IgD-negative memory B cell (primary cell): ENCODE measurements around the gene RPN1. TPM values are rescaled to one million over a fixed set of nuclear protein-coding genes. Genes with fewer than 3 reads are reported as not detected.
"Not testable (repeated sequence)": the region's sequence is repeated elsewhere in the genome, so short reads cannot be mapped to it uniquely, and the experiment has no call there.

ENCODE experiments used
- H3K27ac Mint-ChIP-seq, 3 donors: one replicate each; pipeline ENCODE4 v1.8.0; 2020 to 2022; ENCODE audit warnings: mild to moderate bottlenecking in 3 of 3, mixed read lengths in 3 of 3, moderate library complexity in 1 of 3
- H3K27me3 Mint-ChIP-seq: one replicate; pipeline ENCODE4 v1.8.0; 2021; ENCODE audit warnings: mixed read lengths
- H3K36me3 Mint-ChIP-seq: one replicate; pipeline ENCODE4 v1.8.0; 2020; ENCODE audit warnings: mild to moderate bottlenecking, mixed read lengths
- H3K4me1 Mint-ChIP-seq, 3 donors: one replicate each; pipeline ENCODE4 v1.8.0; 2020 to 2022; ENCODE audit warnings: mixed read lengths in 3 of 3, mild to moderate bottlenecking in 1 of 3
- H3K4me3 Mint-ChIP-seq, 4 donors: one replicate each; pipeline ENCODE4 v1.8.0; 2020 to 2022; ENCODE audit warnings: mild to moderate bottlenecking in 4 of 4, mixed read lengths in 4 of 4, moderate library complexity in 3 of 4
- H3K9me3 Mint-ChIP-seq, 3 donors: one replicate each; pipeline ENCODE4 v1.8.0; 2020 to 2021; ENCODE audit warnings: mixed read lengths in 3 of 3, mild to moderate bottlenecking in 1 of 3
- polyA plus RNA-seq: library from polyadenylated mRNA; unstranded; fragments of 300-500 nt; fragmentation: Illumina TruSeq; gene quantifications from one replicate; pipeline ENCODE4 v1.2.3, GENCODE V29; 2021

The RPN1 gene
- polyA plus RNA-seq, 1 donor from 2014 or later = 172 TPM

DNA sequence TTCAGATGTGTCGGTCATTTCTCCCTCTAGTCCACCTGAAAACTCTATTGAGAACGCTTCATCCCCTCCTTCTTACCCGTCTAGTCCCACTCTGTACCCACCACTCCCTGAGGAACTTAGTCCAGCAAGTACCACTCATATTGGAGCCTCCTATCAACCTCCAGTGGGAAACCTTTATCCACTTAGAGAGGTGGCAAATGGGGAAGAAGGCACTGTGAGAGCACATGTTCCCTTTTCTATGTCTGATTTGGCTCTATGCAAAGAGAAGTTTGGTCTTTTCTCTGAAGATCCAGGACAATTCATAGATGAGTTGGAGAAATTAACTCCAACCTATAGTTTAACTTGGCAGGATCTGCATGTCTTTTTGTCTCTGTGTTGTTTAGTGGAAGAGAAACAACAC, 17.0 kb upstream of the RPN1 start:
- Mint-ChIP-seq H3K9me3 (no peaks in the 10 kb centered on the region), H3K4me1 (peaks cover 2 to 5% (median 5%) of the 10 kb centered on the region in 3 donors), H3K27me3 (no peaks in the 10 kb centered on the region), H3K27ac (no peak overlapping the region), H3K4me3 (no peak overlapping the region), H3K36me3 (peaks cover under 1% of the 10 kb centered on the region)

DNA sequence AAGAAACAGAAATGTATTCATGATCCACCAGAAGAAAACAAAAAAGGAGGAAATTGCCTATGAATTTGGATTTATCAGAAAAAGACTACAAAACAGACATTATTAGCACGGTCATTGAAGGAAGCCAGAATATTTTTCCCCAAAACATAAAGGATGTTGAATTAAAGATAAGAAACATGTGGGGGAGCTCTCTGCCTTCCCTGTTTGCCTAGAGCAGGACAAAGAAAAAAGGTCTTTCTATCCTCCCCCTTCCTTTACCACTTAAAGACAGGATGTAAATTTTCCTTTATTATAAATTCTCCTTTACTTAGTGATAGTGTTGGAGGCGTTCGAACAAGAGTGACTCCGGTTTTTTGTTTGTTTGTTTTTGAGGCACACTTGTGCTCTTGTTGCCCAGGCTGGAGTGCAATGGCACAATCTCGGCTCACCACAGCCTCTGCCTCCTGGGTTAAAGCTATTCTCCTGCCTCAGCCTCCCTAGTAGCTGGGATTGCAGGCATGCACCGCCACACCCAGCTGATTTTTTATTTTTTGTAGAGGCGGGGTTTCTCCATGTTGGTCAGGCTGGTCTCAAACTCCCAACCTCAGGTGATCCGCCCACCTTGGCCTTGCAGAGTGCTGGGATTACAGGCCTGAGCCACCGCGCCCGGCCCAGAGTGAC, 14.9 kb upstream of the RPN1 start:
- H3K4me3 Mint-ChIP-seq = no peak overlapping the region
- no peaks in the 10 kb centered on the region for H3K9me3 Mint-ChIP-seq
- H3K36me3 Mint-ChIP-seq = peaks cover 2% of the 10 kb centered on the region
- no peak overlapping the region for H3K27ac Mint-ChIP-seq
- no peaks in the 10 kb centered on the region for H3K27me3 Mint-ChIP-seq
- no peaks in the 10 kb centered on the region for H3K4me1 Mint-ChIP-seq

DNA sequence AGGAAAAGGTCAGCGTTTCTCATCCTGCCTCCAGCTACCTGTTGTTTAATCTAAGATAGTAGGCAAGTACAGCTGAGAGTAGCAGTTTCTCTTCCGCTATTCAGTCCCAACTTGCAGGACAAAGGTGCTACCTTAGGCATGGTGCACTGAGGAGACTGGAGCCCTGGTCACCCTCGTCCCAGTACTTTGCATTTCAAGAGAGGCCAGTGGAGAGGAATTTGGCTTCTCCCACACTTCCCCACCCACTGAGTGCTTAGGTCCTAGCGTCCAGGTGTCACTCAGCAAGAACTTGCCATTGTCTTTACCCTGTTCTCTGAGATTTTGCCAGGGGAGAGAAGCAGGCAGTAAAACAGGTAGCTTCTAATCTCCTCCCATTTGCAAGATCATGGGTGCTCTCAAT, 12.5 kb upstream of the RPN1 start:
- Mint-ChIP-seq H3K9me3 (no peaks in the 10 kb centered on the region), H3K4me3 (no peak overlapping the region), H3K36me3 (peaks cover 2% of the 10 kb centered on the region), H3K27me3 (no peaks in the 10 kb centered on the region), H3K4me1 (peaks cover 2 to 5% (median 2%) of the 10 kb centered on the region in 3 donors), H3K27ac (no peak overlapping the region)

DNA sequence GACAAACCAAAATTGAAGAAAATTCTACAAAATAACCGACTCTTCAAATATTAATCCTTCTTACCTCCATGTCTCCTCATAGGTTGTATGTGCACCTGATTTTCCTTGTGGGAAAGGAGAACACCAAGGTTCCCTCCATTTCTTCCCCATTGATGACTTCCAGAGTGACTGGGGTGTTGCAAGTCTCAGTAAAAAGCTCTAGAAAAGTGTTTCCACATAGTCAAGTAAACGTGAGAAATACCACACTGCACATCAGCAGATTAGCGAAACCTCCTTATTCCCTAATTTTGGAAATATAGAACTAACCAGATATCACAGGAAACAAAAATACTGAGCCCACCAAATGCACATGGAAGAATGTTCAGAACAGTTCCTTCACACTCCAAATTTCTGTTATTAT, 4.9 kb upstream of the RPN1 start:
- Mint-ChIP-seq H3K4me1 (peaks cover 3 to 12% (median 7%) of the 10 kb centered on the region in 3 donors), H3K27ac (peak overlapping the region in 1 of 3 donors; percentile 54), H3K9me3 (no peaks in the 10 kb centered on the region), H3K27me3 (no peaks in the 10 kb centered on the region), H3K4me3 (peak overlapping the region in 1 of 4 donors; percentile 34), H3K36me3 (no peaks in the 10 kb centered on the region)

DNA sequence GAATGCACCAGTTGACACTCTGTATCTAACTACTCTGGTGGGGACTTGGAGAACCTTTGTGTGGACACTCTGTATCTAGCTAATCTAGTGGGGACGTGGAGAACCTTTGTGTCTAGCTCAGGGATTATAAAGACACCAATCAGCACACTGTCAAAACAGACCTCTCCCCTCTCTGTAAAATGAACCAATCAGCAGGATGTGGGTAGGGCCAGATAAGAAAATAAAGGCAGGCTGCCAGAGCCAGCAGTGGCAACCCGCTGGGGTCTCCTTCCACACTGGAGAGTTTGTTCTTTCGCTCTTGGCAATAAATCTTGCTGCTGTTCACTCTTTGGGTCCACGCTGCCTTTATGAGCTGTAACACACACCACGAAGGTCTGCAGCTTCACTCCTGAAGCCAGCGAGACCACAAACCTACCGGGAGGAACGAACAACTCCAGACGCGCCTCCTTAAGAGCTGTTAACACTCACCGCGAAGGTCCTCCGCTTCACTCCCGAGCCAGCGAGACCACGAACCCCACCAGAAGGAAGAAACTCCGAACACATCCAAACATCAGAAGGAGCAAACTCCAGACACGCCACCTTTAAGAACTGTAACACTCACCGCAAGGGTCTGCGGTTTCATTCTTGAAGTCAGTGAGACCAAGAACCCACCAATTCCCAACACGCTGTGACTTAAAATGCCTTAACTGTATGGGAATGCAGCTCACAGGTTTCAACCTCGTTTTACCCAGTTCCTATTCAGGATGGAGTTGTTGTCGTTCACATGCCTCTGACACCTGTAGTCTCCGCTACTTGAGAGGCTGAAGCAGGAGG, 3.6 kb upstream of the RPN1 start:
- peak overlapping the region in 2 of 3 donors; percentile 61 to 92 for H3K27ac Mint-ChIP-seq
- peaks cover 7 to 14% (median 11%) of the 10 kb centered on the region in 3 donors for H3K4me1 Mint-ChIP-seq
- not testable (repeated sequence) for H3K9me3 Mint-ChIP-seq, H3K27me3 Mint-ChIP-seq, H3K36me3 Mint-ChIP-seq
- peak overlapping the region; percentile 64 to 89 (median 83) for H3K4me3 Mint-ChIP-seq

DNA sequence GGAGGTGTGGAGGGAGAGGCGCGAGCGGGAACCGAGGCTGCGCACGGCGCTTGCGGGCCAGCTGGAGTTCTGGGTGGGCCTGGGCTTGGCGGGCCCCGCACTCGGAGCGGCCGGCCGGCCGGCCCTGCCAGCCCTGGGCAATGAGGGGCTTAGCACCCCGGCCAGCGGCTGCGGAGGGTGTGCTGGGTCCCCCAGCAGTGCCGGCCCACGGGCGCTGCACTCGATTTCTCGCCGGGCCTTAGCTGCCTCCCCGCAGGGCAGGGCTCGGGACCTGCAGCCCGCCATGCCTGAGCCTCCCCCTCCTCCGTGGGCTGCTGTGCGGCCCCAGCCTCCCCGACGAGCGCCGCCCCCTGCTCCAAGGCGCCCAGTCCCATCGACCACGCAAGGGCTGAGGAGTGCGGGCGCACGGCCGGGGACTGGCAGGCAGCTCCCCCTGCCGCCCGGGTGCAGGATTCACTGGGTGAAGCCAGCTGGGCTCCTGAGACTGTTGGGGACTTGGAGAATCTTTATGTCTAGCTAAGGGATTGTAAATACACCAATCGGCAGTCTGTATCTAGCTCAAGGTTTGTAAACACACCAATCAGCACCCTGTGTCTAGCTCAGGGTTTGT, 2.9 kb upstream of the RPN1 start:
- Mint-ChIP-seq H3K27ac (peak overlapping the region in 1 of 3 donors; percentile 92), H3K4me1 (peaks cover 14 to 21% (median 18%) of the 10 kb centered on the region in 3 donors)
- H3K9me3 Mint-ChIP-seq = not testable (repeated sequence)

GRCh38 chr3:128648940-128649663, 1.5 kb downstream of the RPN1 start:
- peaks cover 2% of the 10 kb centered on the region for H3K36me3 Mint-ChIP-seq
- H3K9me3 Mint-ChIP-seq = no peaks in the 10 kb centered on the region
- H3K4me1 Mint-ChIP-seq = peaks cover 21 to 29% (median 27%) of the 10 kb centered on the region in 3 donors

More for the DNA sequence above, 2.9 kb upstream of the RPN1 start:
- H3K36me3 Mint-ChIP-seq, H3K27me3 Mint-ChIP-seq: not testable (repeated sequence)
- peak overlapping the region; percentile 64 to 89 (median 83) for H3K4me3 Mint-ChIP-seq

DNA sequence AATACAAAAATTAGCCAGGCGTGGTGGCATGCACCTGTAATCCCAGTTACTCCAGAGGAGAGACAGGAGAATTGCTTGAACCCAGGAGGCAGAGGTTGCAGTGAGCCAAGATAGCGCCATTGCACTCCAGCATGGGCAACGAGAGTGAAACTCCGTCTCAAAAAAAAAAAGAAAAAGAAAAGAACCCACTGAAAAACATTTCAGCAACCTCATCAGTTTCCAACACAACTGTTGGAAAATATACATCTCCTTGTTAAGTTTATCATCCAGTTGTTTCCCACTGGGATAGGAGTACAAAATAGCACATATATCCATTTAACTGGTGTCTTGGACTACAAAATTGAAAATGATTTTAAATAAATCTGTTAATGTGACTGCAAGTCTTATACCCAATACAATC, 2.2 kb downstream of the RPN1 start:
- Mint-ChIP-seq H3K4me1 (peaks cover 16 to 27% (median 27%) of the 10 kb centered on the region in 3 donors), H3K27ac (peak overlapping the region in 1 of 3 donors; percentile 93), H3K4me3 (peak overlapping the region in 3 of 4 donors; percentile 76 to 100 (median 94))

More at GRCh38 chr3:128648940-128649663, 1.5 kb downstream of the RPN1 start:
- Mint-ChIP-seq H3K27me3 (no peaks in the 10 kb centered on the region), H3K27ac (peak overlapping the region in 2 of 3 donors; percentile 74 to 93), H3K4me3 (peak overlapping the region; percentile 91 to 100 (median 93))

DNA sequence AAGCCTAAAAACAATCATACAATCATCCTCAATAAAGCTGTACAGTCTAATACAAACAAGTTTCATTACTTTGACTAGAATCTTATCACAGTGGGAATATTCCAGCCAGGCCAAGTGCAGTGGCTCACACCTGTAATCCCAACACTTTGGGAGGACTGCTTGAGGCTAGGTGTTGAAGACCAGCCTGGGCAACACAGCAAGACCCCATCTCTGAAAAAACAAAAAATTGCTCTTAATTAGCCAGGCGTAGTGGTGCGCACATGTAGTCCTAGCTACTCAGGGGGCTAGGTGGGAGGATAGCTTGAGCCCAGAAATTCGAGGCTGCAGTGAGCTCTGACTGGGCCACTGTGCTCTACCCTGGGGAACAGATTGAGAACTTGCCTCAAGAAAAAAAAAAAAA, 3.3 kb downstream of the RPN1 start:
- Mint-ChIP-seq H3K27ac (peak overlapping the region in 1 of 3 donors; percentile 42), H3K9me3 (no peaks in the 10 kb centered on the region), H3K27me3 (no peaks in the 10 kb centered on the region), H3K4me1 (peaks cover 16 to 27% (median 27%) of the 10 kb centered on the region in 3 donors), H3K4me3 (peak overlapping the region in 2 of 4 donors; percentile 1 to 100), H3K36me3 (peaks cover 3% of the 10 kb centered on the region)

More for the DNA sequence above, 2.2 kb downstream of the RPN1 start:
- H3K36me3 Mint-ChIP-seq = peaks cover 3% of the 10 kb centered on the region
- no peaks in the 10 kb centered on the region for H3K9me3 Mint-ChIP-seq
- no peaks in the 10 kb centered on the region for H3K27me3 Mint-ChIP-seq

- Mint-ChIP-seq H3K9me3 (no peaks in the 10 kb centered on the region), H3K27ac (no peak overlapping the region), H3K4me3 (no peak overlapping the region), H3K36me3 (peaks cover 6% of the 10 kb centered on the region), H3K27me3 (no peaks in the 10 kb centered on the region), H3K4me1 (peaks cover 0 to 2% (median 2%) of the 10 kb centered on the region in 3 donors)
Measured at GRCh38 chr3:128634075-128634611, 16.5 kb downstream of the RPN1 start.

GRCh38 chr3:128632301-128632700, 18.3 kb downstream of the RPN1 start:
- Mint-ChIP-seq H3K4me1 (peaks cover 0 to 3% (median 0%) of the 10 kb centered on the region in 3 donors), H3K36me3 (peaks cover 5% of the 10 kb centered on the region), H3K27ac (no peak overlapping the region), H3K27me3 (no peaks in the 10 kb centered on the region), H3K9me3 (no peaks in the 10 kb centered on the region), H3K4me3 (no peak overlapping the region)

DNA sequence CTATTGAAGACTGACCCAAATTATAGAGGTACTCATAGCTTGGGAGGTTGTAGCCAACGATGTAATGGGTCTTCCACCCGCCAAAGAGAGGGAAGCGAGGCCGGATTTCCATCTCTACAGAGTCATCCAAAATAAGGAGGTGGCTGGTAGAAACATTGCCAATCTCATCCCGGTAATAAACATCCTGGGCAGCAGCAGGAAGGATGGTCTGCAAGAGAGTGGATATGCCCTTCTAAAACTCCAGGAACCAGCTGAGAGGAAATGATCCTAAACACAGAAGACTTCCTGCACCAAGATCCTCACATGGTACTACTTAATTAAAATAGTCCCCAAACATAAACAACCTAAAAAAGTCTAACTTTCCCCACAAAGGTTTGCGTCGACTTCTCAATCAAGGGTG, 20.7 kb downstream of the RPN1 start:
- Mint-ChIP-seq H3K27ac (no peak overlapping the region), H3K9me3 (no peaks in the 10 kb centered on the region), H3K27me3 (no peaks in the 10 kb centered on the region), H3K4me1 (peaks cover 0 to 3% (median 0%) of the 10 kb centered on the region in 3 donors), H3K4me3 (no peak overlapping the region), H3K36me3 (peaks cover 7% of the 10 kb centered on the region)

GRCh38 chr3:128625409-128625945, 25.1 kb downstream of the RPN1 start:
- Mint-ChIP-seq H3K27me3 (no peaks in the 10 kb centered on the region), H3K36me3 (peaks cover 7% of the 10 kb centered on the region), H3K4me3 (peak overlapping the region in 1 of 4 donors; percentile 68), H3K27ac (peak overlapping the region in 1 of 3 donors; percentile 71), H3K4me1 (peaks cover 0 to 4% (median 0%) of the 10 kb centered on the region in 3 donors), H3K9me3 (peaks cover 0 to 1% (median 0%) of the 10 kb centered on the region in 3 donors)
